NB4 (cell line): ENCODE measurements around the gene GSTO1.
A peak's percentile ranks its signal among the peaks of the same experiment; 100 is the strongest.

Source experiments
- DNase-seq: peaks from one replicate; pipeline ENCODE4 v3.0.0; 2010; ENCODE audit warnings: low read depth
- H3K4me3 ChIP-seq: one replicate; pipeline ENCODE4 v1.5.1; 2011; ENCODE audit warnings: mild to moderate bottlenecking, low read depth, low read length, moderate library complexity
- MAX ChIP-seq: IDR thresholded peaks from 2 replicates; pipeline ENCODE4 v1.6.1; 2011; ENCODE audit warnings: low read depth, low read length
- MYC ChIP-seq: IDR thresholded peaks from 2 replicates; pipeline ENCODE4 v1.6.1; 2011; ENCODE audit warnings: low read depth, low read length
- POLR2A ChIP-seq: IDR thresholded peaks from 2 replicates; pipeline ENCODE4 v1.6.1; 2011; ENCODE audit warnings: mild to moderate bottlenecking; ENCODE audit not compliant: insufficient read length; ENCODE audit errors: extremely low read depth
- TF ChIP-seq, protein P1 (sequence below): IDR thresholded peaks from one replicate; pipeline ENCODE4 v1.5.1; 2012; ENCODE audit warnings: low read depth, low read length

The GSTO1 gene

GRCh38 chr10:104291439-104291951, 36.8 kb downstream of the GSTO1 start:
- no peak overlapping the region for H3K4me3 ChIP-seq
- TF ChIP-seq, protein P1, sequence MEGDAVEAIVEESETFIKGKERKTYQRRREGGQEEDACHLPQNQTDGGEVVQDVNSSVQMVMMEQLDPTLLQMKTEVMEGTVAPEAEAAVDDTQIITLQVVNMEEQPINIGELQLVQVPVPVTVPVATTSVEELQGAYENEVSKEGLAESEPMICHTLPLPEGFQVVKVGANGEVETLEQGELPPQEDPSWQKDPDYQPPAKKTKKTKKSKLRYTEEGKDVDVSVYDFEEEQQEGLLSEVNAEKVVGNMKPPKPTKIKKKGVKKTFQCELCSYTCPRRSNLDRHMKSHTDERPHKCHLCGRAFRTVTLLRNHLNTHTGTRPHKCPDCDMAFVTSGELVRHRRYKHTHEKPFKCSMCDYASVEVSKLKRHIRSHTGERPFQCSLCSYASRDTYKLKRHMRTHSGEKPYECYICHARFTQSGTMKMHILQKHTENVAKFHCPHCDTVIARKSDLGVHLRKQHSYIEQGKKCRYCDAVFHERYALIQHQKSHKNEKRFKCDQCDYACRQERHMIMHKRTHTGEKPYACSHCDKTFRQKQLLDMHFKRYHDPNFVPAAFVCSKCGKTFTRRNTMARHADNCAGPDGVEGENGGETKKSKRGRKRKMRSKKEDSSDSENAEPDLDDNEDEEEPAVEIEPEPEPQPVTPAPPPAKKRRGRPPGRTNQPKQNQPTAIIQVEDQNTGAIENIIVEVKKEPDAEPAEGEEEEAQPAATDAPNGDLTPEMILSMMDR: peak; percentile 100
- no peak for TF ChIP-seq POLR2A
- no peak for TF ChIP-seq MYC
- peak; percentile 89 for DNase-seq

DNA sequence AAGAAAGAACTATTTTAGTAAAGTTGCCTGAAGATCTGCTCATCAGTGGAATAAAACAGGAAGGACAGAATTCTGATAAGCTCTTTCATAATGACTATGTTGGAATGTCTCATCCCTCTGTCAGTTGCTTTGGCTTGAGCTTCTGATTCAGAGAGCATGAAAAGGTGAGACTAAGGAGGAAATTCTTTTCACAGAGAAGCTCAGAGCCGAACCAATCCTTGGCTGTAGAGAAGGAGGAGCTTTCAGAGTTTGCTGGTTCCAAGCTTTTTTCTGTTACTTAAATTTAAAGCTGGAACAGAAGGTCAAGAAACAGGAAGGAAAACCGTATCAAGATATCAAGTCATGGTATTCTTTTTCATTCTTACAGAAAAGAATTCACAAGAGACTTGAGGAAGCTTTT, 38.3 kb downstream of the GSTO1 start:
- DNase-seq: no peak
- TF ChIP-seq MYC (no peak), POLR2A (no peak), MAX (no peak)
- TF ChIP-seq, protein P1: no peak

GRCh38 chr10:104293781-104294321, 39.2 kb downstream of the GSTO1 start:
- no peak overlapping the region for H3K4me3 ChIP-seq
- TF ChIP-seq, protein P1: no peak
- TF ChIP-seq MYC: no peak
- TF ChIP-seq MAX: no peak
- TF ChIP-seq POLR2A: no peak

More for the DNA sequence above, 38.3 kb downstream of the GSTO1 start:
- H3K4me3 ChIP-seq: no peak overlapping the region

DNA sequence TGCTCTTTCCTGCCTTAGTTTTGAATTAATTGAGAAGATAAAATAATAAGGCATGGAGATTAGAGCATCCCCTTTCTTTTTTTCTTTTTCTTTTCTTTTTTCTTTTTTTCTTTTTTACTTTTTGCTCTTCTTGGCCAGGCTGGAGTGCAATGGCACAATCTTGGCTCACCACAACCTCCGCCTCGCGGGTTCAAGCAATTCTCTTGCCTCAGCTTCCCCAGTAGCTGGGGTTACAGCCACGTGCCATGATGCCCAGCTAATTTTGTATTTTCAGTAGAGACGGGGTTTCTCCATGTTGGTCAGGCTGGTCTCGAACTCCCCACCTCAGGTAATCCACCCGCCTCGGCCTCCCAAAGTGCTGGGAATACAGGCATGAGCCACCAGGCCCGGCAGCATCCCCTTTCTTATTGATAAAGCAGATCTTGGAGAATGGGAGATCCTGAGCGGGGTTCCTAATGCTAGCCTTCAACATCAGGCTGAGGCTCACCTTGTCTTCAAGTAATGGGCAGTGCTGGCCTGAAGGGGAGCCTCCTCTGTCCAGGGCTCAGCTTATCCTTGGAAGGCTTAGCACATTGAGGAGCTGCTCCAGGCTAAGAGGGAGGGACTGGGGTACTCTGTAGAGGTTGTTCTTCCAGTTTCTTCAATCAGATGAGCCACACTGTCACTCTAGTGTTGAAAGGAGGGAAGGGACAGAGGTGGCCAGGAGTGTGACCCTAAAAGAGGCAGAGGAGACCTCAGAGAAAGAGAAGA, 42.2 kb downstream of the GSTO1 start:
- TF ChIP-seq MYC: no peak
- no peak for TF ChIP-seq POLR2A
- no peak for TF ChIP-seq MAX

More at GRCh38 chr10:104293781-104294321, 39.2 kb downstream of the GSTO1 start:
- no peak for DNase-seq

DNA sequence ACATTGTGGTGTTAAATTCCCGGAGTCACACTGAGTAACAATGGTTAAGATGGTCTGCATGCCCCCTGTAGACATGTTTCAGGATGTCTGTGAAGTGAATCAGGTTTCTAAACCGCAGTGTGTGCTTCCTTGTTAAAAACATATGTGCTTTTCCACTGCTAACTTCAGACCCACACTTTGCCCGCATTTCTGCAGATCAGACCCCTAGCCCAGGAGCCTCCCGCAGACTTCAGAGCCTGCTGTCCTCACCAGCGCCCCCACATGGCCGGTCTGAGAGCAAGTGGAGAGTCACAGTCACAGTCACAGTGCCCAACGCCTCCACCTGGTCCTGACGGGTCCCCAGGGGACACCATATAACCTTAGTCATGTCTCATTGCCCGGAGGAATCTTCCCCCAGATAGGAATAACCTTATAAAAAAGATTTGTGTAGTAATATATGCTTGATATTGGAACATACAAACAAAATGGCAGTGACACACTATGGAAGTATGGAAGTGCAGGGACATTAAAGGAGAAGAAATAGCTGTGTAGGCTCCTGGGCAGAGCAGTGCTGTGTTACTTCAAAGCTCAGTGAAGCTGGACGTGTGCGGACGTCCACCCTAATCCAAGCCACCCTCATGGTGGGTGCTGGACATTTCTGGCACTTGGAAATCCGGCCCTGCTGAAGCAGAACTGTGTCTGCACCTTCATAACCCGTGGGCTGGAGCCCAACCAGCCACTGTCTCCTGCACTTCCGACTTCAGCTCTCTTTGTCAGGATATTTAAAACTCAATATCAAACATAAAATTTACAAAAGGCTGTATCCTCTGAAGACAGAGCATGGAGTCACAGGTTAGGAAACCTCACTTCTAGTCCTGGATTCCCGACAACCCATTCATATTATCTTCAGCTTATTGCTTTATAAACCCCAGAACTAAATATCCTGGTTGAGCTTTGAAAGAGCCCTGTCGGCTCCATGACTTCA, 43.3 kb downstream of the GSTO1 start:
- peak; percentile 61 for DNase-seq
- no peak for TF ChIP-seq POLR2A
- TF ChIP-seq, protein P1: peak; percentile 72
- TF ChIP-seq MYC: no peak
- TF ChIP-seq MAX: no peak
- H3K4me3 ChIP-seq: no peak overlapping the region

More for the DNA sequence above, 42.2 kb downstream of the GSTO1 start:
- H3K4me3 ChIP-seq: no peak overlapping the region
- DNase-seq: no peak
